ENCODE measurements around the gene AARS2.
A peak's percentile ranks its signal among the peaks of the same experiment; 100 is the strongest.

Gene AARS2

GRCh38 chr6:44298055-44298803, 14.9 kb downstream of the AARS2 start:
- no peak for DNase-seq

- peak; percentile 52 for DNase-seq
Observed at GRCh38 chr6:44297063-44298038, 15.8 kb downstream of the AARS2 start.

- DNase-seq, result no peak
Observed at GRCh38 chr6:44294832-44295791, 18.0 kb downstream of the AARS2 start.

- DNase-seq, result no peak
Observed at GRCh38 chr6:44292661-44293365, 20.3 kb downstream of the AARS2 start.

GRCh38 chr6:44291841-44292240, 21.3 kb downstream of the AARS2 start:
- DNase-seq, result no peak

GRCh38 chr6:44289726-44290260, 23.4 kb downstream of the AARS2 start:
- DNase-seq, result no peak

GRCh38 chr6:44286747-44287146, 26.4 kb downstream of the AARS2 start:
- no peak for DNase-seq

- DNase-seq, result no peak
Observed at GRCh38 chr6:44286285-44286565, 26.9 kb downstream of the AARS2 start.

- DNase-seq, result no peak
Observed at GRCh38 chr6:44285552-44286284, 27.4 kb downstream of the AARS2 start.

GRCh38 chr6:44284867-44285266, 28.3 kb downstream of the AARS2 start:
- no peak for DNase-seq

- no peak for DNase-seq
Observed at GRCh38 chr6:44284121-44284520, 29.0 kb downstream of the AARS2 start.

GRCh38 chr6:44278774-44279697, 34.1 kb downstream of the AARS2 start:
- no peak for DNase-seq

GRCh38 chr6:44278315-44278714, 34.8 kb downstream of the AARS2 start:
- DNase-seq, result no peak

- no peak for DNase-seq
Observed at GRCh38 chr6:44277763-44278162, 35.4 kb downstream of the AARS2 start.

GRCh38 chr6:44276667-44277640, 36.2 kb downstream of the AARS2 start:
- DNase-seq, result no peak

- no peak for DNase-seq
Observed at GRCh38 chr6:44275749-44276648, 37.1 kb downstream of the AARS2 start.

- no peak for DNase-seq
Observed at GRCh38 chr6:44275271-44275748, 37.8 kb downstream of the AARS2 start.

GRCh38 chr6:44273617-44274016, 39.5 kb downstream of the AARS2 start:
- DNase-seq, result no peak
